NCI-H1417 treated with DMSO at 0.1 percent for 48 hours (cell line): Measurements from ENCODE around the gene UPK3BL2.
"Not testable (repeated sequence)": the region's sequence is repeated elsewhere in the genome, so short reads cannot be mapped to it uniquely, and the experiment has no call there.

ENCODE experiments used
- DNase-seq: peaks from one replicate; lab custom pipeline; 2025; lab: John Stamatoyannopoulos, UW

Gene UPK3BL2

DNA sequence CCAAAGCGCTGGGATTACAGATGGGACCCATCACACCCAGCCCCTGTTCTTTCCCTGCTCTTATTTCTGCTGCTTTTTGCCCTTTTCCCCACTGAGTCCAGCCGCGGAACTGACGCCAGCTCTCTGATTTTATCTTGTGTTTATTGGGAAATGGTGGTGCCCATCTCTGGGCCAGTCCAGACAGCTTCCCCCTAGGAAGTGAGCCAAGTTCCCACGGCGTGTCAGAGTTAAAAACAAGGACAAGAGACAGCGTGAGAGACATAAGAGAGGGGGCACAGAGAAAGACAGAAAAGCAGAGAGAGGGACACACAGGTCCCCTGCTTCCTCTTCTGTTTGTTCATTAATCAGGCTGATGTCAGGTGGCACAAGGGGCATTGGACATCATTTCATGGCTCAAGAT is 11.9 kb downstream of the UPK3BL2 start:
- not testable (repeated sequence) for DNase-seq

DNA sequence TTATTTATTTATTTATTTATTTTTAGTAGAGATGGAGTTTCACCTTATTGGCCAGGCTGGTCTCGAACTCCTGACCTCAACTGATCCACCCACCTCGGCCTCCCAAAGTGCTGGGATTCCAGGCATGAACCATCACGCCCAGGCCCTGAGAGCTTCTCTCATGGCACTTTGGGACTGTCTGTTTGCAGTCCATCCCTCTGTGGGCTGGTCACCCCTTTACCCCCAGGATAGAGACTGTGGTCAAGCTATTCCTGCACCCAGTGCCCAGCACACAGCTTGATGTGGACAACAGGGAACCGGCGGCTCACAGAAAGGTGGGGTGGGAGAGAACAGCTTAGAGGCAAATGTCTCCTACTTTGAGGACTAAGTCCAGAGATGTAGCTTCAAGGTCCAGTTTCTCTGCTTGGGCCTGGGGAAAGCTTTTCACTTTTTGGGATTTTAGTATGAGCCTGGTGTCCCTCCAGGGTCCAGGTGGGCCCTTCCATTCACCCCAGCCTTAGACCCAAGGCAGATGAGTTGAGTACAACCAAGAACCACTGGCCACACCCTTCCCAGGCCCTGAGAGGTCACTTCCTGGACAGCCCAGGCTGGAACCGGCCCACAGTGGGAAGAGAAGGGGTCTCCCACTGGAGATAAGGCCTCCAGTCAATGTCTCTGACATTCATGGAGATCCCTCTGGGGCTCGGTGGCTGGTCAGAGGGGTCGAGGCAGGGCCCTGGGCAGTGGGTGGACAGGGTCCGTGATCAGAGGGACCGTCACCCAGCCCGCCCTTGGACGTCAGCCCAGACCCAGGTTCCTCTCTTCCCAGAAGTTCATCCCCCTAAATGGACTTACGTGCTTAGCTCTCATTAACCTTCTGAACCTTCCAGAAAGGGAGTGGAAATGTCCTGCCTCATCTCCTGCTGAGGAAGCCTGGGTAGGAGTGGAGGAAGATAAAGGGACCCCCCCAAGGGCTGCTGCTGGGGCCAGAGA is 15.4 kb downstream of the UPK3BL2 start:
- DNase-seq, result not testable (repeated sequence)

DNA sequence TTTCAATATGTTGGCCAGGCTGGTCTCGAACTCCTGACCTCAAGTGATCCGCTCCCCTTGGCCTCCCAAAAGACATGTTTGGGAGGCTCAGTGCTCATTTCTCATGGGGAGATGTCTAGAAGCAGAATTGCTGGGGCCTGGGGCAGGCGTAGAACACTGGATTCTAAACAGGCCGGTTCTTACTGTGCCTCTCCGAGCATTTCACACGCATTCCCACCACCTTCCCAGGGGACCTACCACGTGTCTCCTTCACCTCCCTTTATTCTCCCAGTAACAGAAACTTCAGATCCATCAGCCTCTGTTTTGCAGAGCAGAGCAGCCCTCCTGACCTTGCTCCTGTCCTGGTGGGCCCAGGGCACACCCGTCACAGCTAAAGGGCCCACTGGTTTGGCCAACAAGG is 16.3 kb downstream of the UPK3BL2 start:
- not testable (repeated sequence) for DNase-seq

DNA sequence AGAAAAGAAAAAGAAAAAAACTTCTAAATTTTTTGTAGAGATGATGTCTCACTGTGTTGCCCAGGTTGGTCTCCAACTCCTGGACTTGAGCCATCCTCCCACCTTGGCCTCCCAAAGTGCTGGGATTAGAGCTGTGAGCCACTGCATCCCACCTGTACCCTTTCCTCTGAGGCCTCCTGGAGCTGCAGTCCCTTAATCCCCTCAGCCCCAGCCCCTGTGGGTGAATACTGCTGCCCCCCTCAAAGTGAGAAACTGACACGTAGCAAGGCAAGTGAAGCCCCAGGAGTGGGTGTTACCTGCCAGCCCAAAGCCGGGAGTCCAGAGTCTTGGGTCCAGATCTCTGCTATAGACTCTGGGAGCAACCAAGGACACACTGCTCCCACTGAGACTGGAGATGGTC is 18.7 kb downstream of the UPK3BL2 start:
- DNase-seq, result not testable (repeated sequence)

DNA sequence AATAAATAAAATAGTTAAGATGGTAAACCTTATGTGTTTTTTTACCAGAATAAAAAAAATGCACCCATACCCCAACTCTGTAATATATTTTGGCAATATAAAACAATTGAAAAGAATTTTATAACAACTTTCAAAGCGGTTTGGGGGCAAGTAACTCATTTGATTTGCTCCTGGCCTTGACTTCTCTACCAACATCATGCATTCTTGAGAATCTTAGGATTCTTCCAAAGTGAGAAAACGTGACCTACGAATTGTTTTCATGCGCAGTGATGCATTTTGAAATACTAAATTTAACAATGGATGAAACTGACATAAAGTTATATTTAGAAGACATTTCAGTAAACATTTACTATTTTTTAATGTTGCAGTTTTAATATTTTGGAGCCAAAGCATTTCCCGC is 22.7 kb downstream of the UPK3BL2 start:
- not testable (repeated sequence) for DNase-seq

DNA sequence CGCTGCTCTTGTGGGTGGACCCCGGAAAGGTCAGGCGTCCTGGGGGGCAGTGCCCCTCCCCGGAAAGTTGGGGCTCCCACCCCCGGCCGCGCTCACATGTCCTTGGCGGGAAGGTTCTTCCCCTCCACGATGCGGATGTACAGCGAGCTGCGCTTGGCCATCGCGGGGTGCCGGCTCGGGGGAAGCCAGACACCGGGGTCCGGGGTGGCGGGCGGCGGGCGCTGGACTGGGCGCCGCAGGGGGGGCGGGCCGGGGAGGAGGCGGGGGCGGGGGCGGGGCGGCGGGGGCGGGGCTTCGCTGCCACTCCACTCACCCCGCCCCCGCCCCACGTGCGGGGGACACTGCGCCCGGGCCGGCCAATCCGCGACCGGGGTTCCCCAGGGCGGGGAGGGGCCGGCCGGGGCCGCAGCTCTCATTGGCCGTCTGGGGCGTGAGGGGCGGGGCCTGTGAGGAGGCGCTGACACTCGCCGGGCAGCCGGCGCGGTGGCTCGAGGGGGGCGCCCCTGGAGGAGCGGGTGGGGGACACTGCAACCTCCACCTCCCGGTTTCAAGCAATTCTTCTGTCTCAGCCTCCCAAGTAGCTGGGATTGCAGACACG is 25.8 kb downstream of the UPK3BL2 start, which contains the start of gene RASA4B:
Gene RASA4B (minus strand): TSS at position 228 of the 598 bp plus-strand sequence. CDS start 67 bp downstream, at position 161.
- DNase-seq, result not testable (repeated sequence)

DNA sequence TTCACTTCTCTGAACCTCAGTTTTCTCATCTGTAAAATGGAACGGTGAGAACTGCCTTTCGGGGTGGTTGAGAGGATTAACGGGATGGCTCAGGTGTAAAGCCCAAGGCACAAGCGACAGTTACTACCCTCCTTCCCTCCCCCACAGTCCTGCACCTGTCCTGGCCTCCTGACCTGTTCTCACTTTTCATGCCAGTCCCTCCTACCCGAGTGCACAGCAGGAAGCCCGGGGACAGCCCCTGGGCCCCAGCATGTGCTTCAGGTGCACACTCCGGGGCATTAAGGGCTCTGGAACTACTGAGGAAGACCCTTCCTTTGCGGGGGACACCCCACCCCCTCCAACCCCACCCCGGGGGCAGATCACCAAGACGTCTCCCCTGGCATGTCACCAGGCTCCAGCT is 26.5 kb downstream of the UPK3BL2 start:
- DNase-seq, result not testable (repeated sequence)

DNA sequence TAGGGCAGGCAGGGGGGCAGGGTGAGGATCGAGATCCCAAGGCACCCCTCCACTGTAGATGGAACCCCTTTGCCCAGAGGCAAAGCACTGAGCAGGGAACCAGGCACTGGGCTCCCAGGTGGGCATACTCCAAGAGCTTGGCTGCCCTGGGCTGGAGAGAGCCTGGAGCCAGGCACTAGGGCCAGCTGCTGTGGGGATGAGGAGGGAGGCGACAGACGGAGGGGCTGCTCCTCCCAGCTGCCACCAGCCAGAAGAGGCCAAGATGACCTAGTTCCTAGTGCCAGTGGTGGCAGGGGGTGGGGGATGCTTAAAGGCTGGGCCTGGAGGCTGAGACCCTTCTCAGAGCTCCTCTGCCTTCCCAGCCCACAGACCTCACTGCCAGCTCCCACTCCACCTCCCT is 27.6 kb downstream of the UPK3BL2 start:
- not testable (repeated sequence) for DNase-seq

DNA sequence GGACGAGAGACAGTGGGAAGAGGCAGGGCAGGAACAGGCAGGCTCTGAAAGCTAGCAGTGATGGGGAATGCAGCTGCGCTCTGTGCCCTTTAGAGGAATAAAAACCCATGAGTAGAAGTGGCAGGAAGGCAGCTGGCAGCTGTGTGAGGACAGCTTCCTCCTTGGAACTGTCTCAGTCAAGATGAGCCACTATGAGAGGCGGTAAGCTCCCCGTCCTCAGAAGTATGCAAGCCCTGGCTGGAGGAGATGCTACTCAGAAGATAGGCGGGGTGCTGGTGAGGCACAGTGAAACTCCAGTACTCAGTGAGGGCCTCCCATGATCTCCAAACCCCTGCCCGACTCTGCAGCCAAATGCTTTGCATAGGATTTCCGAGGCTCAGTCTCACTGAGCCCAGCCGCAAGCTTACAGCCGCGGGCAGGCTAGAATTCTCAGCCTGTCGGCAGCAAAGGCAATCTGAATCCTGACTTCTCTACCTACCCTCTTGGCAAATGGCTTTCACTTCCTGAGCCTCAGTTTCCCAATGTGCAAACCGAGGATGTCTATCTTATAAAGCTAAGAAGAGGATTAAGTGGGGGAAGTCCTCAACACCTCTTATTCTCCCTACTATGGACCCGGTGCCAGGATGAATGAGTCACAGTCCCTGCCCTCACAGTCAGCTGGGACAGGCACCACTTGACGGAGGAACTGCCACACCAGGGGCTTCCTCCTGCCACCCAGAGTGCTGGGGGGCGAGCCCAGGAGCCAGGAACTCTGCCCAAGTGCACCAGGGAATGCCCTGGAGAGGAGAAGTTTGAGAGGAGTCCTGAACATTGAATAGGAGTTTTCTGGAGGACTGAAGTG is 28.4 kb downstream of the UPK3BL2 start:
- DNase-seq, result not testable (repeated sequence)

DNA sequence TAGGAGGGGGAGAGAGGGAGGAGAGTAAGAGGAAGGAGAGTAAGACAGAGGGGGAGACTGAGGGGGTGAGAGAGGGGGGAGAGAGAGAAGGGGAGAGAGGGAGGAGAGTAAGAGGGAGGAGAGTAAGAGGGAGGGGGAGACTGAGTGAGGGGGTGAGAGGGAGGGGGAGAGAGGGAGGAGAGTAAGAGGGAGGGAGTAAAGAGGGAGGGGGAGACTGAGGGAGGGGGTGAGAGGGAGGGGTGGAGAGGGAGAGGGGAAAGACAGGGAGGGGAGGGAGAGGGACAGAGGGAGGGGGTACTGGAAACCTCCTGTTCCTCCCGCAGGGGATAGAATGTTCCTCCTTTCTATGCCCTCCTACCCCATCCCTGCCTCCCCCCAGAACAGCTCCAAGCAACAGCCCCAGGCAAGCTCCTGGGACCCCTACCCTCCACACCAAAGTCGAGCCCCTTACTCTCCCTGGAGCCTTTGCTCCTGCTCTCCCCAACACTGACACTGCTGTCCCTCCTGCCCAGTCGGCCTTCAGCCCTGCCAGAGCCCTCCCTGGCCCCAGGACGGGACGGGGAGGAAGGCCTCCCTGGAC is 30.8 kb downstream of the UPK3BL2 start:
- not testable (repeated sequence) for DNase-seq

DNA sequence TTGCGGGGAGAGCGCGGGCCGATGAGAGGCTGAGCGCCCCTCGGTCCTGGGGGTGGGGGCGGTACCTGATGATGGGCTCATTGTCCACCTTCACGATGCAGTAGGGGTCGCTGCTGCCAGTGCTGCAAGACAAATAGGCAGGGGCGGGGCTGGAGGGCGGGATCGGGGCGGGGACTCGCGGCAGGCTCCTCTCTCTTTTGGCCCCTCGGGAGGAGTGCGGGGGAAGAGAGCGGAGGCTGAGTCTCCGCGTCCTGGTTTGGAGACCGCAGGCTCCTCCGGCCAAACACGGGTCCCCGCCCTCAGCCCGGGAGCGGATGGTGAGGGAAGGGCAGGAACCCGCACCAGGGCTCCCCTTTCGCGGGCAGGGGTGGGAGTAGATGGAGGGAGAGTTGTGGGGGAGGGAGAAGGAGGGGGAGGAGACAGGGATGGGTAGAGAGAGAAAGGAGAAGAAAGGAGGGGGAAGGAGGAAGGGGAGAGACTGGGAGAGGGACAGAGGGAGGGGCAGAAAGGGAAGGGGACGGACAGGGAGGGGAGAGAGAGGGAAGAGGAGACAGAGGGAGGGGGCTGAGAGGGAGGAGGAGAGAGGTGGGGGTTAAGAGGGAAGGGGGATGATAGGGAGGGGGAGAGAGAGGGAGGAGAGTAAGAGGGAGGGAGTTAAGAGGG is 31.5 kb downstream of the UPK3BL2 start:
- not testable (repeated sequence) for DNase-seq

DNA sequence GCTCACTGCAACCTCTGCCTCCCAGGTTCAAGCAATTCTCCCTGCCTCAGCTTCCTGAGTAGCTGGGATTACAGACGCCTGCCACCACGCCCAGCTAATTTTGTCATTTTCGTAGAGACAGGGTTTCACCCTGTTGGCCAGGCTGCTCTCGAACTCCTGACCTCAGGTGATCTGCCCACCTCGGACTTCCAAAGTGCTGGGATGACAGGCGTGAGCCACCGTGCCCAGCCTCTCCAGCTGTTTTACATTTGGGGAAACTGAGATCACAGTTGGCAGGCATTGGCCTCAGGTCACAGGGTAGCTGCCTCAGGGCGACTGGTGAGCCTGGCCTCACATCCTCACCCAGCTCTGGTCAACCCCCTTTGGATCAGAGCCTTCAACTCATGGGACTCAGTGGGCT is 32.9 kb downstream of the UPK3BL2 start:
- not testable (repeated sequence) for DNase-seq

DNA sequence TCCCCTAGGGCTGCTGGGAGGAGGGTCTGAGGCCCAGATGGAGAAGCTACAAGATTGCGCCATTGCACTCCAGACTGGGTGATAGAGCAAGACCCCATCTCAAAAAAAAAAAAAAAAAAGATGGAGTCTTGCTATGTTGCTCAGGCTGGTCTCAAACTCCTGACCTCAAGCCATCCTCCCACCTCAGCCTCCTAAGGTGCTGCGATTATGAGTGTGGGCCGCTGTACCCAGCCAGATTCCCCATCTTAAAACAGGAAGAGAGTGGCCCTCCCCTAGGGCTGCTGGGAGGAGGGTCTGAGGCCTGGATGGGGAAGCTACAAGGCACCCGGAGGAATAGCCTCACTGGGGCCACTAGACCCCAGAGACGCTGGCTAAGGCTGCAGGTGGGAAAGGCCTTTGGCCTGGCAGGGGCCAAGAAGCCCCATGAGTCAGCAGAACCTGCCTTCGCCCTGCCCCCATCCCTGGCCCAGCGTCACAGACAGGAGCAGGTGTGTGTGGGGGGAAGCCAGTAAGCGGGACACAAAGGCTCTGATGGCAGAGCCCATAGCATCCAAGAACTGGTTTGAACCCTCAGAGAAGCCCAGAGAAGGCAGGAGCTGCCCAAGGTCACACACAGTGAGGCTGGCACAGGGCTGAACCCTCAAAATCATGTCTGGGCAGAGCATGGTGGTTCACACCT is 35.9 kb downstream of the UPK3BL2 start:
- not testable (repeated sequence) for DNase-seq

DNA sequence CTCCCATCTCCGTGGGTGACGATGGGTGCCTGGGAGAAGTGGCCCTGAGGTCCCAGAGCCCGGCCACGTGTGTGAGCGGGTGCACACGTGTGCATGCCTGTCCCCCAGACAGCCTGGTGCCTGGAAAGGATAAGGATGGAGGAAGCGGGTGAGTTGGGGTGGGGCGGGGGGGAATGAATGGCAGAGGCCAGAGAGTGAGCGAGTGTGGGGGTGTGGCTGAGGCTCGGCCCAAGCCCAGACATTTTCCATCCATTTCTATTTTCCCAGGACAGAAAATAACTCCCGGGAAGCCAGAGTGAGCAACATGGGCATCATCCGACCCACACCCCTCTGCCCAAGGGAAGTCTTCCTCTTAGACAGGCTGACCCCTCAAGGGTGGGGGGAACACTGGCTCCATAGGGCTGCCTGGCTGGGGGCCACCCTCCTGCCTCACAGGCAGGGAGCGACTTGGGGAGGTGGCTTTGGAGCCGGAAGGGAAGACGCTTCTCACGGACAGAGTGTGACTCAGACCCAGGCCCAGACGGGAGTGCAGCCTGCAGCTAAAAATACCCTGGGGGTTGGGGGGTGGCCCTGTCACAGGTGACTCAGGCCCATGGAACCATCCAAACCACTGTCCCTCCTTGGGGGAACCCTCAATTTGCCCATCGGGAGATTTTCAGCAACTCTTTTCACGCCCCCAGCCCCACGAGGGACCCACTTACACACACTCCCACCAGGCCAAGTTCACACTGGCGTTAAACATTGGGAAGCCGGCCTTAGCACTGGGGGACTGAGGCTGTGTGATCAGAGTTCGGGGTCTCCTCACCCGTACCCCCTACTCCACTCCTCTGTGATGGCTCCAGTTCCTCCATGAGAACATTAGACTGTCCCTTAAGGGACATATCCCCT is 38.0 kb downstream of the UPK3BL2 start:
- DNase-seq, result not testable (repeated sequence)

DNA sequence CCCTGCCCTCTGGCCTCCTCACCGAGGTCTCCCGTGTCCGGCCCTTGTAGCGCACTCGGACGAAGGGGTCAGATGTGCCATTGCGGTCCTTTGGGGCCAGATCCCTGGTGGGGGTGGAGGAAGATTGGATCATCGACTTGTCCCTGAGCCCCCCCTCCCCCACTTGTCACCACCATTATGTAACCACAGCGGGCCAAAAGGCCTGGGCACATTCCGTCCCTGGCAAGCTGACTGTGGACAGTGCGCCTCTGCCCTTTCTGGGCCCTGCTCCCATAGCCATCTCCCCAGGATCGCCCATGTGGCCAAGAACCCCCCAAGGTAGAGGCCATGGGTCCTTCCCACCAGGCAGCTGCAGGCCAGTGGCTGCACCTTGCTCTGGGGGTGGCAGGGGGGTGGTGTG is 40.4 kb downstream of the UPK3BL2 start:
- not testable (repeated sequence) for DNase-seq

DNA sequence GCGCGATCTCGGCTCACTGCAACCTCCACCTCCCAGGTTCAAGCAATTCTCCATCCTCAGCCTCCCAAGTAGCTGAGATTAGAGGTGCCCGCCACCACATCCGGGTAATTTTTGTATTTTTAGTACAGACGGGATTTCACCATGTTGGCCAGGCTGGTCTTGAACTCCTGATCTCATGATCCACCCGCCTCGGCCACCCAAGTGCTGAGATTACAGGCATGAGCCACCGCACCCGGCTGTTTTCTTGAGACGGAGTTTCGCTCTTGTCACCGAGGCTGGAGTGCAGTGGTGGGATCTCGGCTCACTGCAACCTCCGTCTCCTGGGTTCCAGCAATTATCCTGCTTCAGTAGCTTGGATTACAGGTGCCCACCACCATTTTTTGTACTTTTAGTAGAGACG is 45.2 kb downstream of the UPK3BL2 start:
- not testable (repeated sequence) for DNase-seq

DNA sequence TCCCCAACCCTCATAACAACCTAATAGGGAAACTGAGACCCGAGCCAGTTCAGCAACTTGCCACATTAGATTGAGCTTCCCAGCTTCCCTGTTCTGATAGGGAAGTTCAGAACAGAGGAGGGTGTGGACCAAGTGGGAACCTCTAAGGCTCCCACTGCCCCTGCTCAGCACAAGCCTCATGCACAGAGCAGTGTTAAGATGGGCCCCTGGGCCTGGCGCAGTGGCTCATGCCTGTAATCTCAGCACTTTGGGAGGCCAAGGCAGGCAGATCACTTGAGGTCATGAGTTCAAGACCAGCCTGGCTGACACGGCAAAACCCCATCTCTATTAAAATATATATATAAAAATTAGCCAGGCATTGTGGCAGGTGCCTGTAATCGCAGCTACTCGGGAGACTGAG is 46.2 kb downstream of the UPK3BL2 start:
- DNase-seq, result not testable (repeated sequence)

DNA sequence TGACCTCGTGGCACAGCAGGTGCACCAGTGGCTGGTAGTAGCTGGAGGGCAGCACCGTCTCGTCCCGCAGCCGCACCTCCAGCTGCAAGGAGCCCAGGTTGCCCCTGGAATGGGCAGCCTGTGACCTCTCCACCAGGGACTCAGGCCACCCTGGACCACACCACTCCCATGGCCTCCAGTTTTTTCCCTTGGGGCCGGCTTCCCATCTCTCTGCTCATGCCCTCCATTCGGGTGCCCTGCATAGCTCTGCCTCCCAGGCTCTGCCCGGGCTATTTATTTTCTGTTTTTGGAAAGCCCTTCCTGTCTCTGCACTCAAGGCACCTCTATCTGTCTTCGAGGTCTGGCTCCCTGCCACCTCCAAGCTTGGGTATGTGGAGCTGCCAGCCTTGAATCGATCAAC is 46.6 kb downstream of the UPK3BL2 start:
- not testable (repeated sequence) for DNase-seq

DNA sequence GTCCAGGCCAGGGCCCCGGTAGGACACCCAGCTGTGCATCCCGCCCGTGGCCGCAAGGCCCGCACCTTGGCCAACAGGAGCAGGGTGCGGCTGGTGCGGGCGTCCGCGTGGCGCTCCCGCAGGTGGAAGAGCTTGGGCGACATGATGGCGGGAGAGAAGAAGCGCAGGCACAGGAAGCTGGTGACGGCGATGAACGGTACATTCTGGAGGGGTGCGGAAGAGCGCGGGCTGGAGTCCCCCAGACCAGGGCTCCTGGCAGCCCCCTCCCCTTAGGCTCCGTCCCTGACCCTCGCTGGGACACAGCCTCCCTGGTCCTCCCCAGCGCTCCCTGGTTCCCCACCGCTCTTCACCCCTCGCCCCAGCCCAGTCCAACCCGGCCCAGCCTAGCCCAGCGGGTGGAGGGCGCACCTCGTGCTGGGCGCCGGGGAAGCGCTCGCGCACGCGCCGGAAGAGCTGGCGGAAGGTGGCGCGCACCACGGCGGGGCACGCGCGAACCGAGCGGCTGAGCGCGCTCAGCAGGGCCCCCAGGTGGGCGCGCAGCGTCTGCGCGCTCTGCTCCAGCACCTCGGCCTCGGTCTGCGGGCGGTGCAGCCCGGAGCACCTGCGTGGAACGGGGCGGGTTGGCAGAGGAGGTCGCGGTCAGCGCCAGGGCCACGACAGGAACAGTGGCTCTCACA is 48.9 kb downstream of the UPK3BL2 start:
- not testable (repeated sequence) for DNase-seq
